Transverse colon (tissue), 4 donors: ENCODE data around the gene BMPR2. TPM values are rescaled to one million over a fixed set of nuclear protein-coding genes. Genes with fewer than 3 reads are reported as not detected.

Experiments used
- DNase-seq: peaks from one replicate; pipeline ENCODE4 v3.0.0-alpha.2; 2019
- H3K27ac ChIP-seq, 4 donors: fragments of 200-600 bp; sonication (generic); 2 replicates each; pipeline ENCODE4 v1.5.1; 2016 to 2018; ENCODE audit warnings: inconsistent platforms in 4 of 4
- H3K27me3 ChIP-seq: fragments of 200-600 bp; sonication (generic); 2 replicates; pipeline ENCODE4 v1.5.1; 2017; ENCODE audit warnings: inconsistent platforms
- H3K36me3 ChIP-seq, 4 donors: fragments of 200-600 bp; sonication (generic); 2 replicates each; pipeline ENCODE4 v1.5.1; 2017 to 2019; ENCODE audit warnings: inconsistent platforms in 4 of 4
- H3K4me1 ChIP-seq, 4 donors: fragments of 200-600 bp; sonication (generic); 2 replicates each; pipeline ENCODE4 v1.5.1; 2017 to 2020; ENCODE audit warnings: inconsistent platforms in 4 of 4
- H3K4me3 ChIP-seq, 4 donors: fragments of 200-600 bp; sonication (generic); 1 replicate in 1 of 4; 2 replicates in 3 of 4; pipeline versions ENCODE4 v1.5.1 to v1.6.1; 2017 to 2019; ENCODE audit warnings: inconsistent platforms in 4 of 4
- H3K9me3 ChIP-seq, 2 donors: fragments of 200-600 bp; sonication (generic); 2 replicates each; pipeline ENCODE4 v1.5.1; 2017 to 2019; ENCODE audit warnings: inconsistent platforms in 2 of 2
- EP300 ChIP-seq: sonication (generic); formaldehyde crosslinking; IDR thresholded peaks from one replicate; pipeline ENCODE4 v1.6.1; 2017; ENCODE audit warnings: antibody characterized with exemption, low read depth
- POLR2A ChIP-seq: fragments of 450-650 bp; IDR thresholded peaks from one replicate; pipeline ENCODE4 v1.6.1; 2016; ENCODE audit warnings: antibody characterized with exemption, mild to moderate bottlenecking, moderate library complexity
- POLR2AphosphoS5 ChIP-seq, 3 donors: sonication (generic); formaldehyde crosslinking; IDR thresholded peaks; one replicate each; pipeline ENCODE4 v1.6.1; 2016; ENCODE audit warnings: antibody characterized with exemption in 3 of 3
- WGBS, 2 donors: methylation state at CpG; one replicate each; pipeline ENCODE4 v1.1.5; 2018; ENCODE audit warnings: low coverage in 1 of 2; 5-methylcytosine and 5-hydroxymethylcytosine counted together
- in situ Hi-C, 4 donors: fragments of 200-750 bp; cut with MboI; loops; one replicate each; pipeline versions ENCODE4 v1.15.0 to v1.15.1; 2017; ENCODE audit warnings: low sequenced_read_pairs in 3 of 4, low pct_ligation_motif_present in 1 of 4, low pct_unique_long_range_greater_than_20kb in 1 of 4
- intact Hi-C: fragments of 100-400 bp; cut with DNase I; formaldehyde crosslinking; loops from one replicate; pipeline ENCODE4 v1.15.1; 2023; ENCODE audit warnings: low total_unique reads
- total RNA-seq, 4 donors: library from RNA; depleted of rRNA; stranded (reverse); fragments of >200 nt; gene quantifications; one replicate each; pipeline ENCODE4 v1.1.0, GENCODE V29; 2016
- TF ChIP-seq, protein P1 (sequence below), 5 experiments: fragments of 200-600 bp in 3 of 5; fragments of 450-650 bp in 2 of 5; sonication (generic) in 3 of 5; IDR thresholded peaks; 1 replicate in 2 of 5; 2 replicates in 3 of 5; pipeline ENCODE4 v1.5.1; 2016 to 2017; ENCODE audit warnings: antibody characterized with exemption in 5 of 5, inconsistent platforms in 3 of 5, mild to moderate bottlenecking in 2 of 5, moderate library complexity in 1 of 5

The BMPR2 gene
- total RNA-seq, 4 donors from 2014 or later, result 16.5 to 40.5 (median 26.5) TPM

GRCh38 chr2:202454536-202454935, 78.4 kb downstream of the BMPR2 start:
- in situ Hi-C loops, result no loop called here
- no peak for DNase-seq
- H3K27ac ChIP-seq, result no peak overlapping the region
- H3K27me3 ChIP-seq, result no peaks in the 10 kb centered on the region
- no peak overlapping the region for H3K4me3 ChIP-seq
- H3K9me3 ChIP-seq, result no peaks in the 10 kb centered on the region
- TF ChIP-seq, protein P1, sequence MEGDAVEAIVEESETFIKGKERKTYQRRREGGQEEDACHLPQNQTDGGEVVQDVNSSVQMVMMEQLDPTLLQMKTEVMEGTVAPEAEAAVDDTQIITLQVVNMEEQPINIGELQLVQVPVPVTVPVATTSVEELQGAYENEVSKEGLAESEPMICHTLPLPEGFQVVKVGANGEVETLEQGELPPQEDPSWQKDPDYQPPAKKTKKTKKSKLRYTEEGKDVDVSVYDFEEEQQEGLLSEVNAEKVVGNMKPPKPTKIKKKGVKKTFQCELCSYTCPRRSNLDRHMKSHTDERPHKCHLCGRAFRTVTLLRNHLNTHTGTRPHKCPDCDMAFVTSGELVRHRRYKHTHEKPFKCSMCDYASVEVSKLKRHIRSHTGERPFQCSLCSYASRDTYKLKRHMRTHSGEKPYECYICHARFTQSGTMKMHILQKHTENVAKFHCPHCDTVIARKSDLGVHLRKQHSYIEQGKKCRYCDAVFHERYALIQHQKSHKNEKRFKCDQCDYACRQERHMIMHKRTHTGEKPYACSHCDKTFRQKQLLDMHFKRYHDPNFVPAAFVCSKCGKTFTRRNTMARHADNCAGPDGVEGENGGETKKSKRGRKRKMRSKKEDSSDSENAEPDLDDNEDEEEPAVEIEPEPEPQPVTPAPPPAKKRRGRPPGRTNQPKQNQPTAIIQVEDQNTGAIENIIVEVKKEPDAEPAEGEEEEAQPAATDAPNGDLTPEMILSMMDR (IDR thresholded peaks at IDR 0.05), result no peak
- TF ChIP-seq POLR2AphosphoS5 (IDR thresholded peaks at IDR 0.05), result no peak
- TF ChIP-seq EP300, result no peak
- TF ChIP-seq POLR2A, result no peak
- H3K36me3 ChIP-seq, result no peaks in the 10 kb centered on the region
- intact Hi-C loops, result no loop called here
- H3K4me1 ChIP-seq, result no peaks in the 10 kb centered on the region
- 69 to 72% methylated on average over 3 of the region's 3 CpGs for WGBS, 2 donors

DNA sequence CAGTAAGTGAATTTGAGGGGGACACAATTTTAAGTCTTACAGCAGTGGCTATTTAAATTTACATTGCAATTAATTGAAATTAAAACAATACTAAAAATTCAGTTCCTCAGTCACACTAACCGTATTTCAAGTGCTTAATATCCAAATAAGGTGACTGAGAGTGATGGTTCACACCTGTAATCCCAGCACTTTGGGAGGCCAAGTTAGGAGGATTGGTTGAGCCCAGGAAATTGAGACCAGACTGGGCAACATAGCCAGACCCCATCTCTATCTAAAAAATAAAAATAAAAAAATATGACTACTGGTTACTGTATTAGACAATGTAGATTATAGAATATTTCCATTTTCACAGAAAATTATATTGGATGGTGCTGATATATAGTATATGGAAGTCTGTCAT, 79.0 kb downstream of the BMPR2 start:
- no peaks in the 10 kb centered on the region for H3K4me1 ChIP-seq
- H3K4me3 ChIP-seq, result no peak overlapping the region
- no peaks in the 10 kb centered on the region for H3K36me3 ChIP-seq
- intact Hi-C loops, result no loop called here
- H3K27me3 ChIP-seq, result no peaks in the 10 kb centered on the region
- no peak overlapping the region for H3K27ac ChIP-seq
- no peaks in the 10 kb centered on the region for H3K9me3 ChIP-seq
- TF ChIP-seq EP300 (no peak), POLR2AphosphoS5 (IDR thresholded peaks at IDR 0.05) (no peak)
- TF ChIP-seq, protein P1 (IDR thresholded peaks at IDR 0.05), result no peak
- in situ Hi-C loops, result no loop called here
- 89 to 91% methylated on average over 1 of the region's 1 CpG for WGBS, 2 donors
- DNase-seq, result no peak

DNA sequence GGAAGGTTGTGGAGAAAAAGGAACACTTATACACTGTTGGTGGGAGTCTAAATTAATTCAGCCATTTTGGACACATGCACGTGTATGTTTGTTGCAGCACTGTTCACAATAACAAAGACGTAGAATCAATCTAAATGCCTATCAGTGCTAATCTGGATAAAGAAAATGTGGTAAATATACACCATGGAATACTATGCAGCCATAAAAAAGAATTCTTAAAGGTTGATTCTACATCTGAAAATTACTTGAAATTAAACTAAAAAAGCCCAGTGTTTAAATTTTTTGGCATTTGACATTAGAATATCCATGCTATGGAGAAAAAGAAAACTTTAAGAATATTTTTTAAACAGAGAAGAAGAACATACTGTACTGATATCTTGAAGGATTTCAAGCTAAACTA, 84.0 kb downstream of the BMPR2 start:
- intact Hi-C loops (no loop called here), in situ Hi-C loops (no loop called here)
- Histone ChIP-seq H3K4me1 (no peaks in the 10 kb centered on the region), H3K27ac (no peak overlapping the region), H3K36me3 (peaks cover 0 to 6% (median 0%) of the 10 kb centered on the region in 4 donors), H3K4me3 (no peak overlapping the region), H3K27me3 (no peaks in the 10 kb centered on the region), H3K9me3 (no peaks in the 10 kb centered on the region)
- no peak for DNase-seq
- WGBS, 2 donors, result 54 to 97% methylated on average over 2 of the region's 2 CpGs
- TF ChIP-seq POLR2A, result no peak
- TF ChIP-seq, protein P1 (IDR thresholded peaks at IDR 0.05), result no peak
- no peak for TF ChIP-seq POLR2AphosphoS5 (IDR thresholded peaks at IDR 0.05)
- no peak for TF ChIP-seq EP300

DNA sequence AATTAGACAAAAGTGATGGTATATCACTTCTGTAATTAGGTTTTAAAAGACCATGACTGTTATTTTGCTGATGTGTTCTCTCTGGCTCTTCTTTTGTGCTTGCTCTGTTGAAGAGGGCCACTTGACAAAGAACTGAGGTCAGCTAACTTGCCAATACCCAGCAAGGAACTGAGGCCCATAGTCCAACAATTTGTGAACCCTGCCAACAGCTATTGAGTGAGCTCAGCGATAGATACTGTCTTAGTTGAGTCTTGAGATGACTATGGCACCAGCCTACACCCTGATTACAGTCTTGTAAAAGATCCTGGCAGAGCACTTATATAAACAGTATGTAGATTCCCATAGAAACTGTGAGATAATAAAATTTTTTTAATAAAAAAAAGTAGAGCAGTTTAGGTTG, 103.0 kb downstream of the BMPR2 start:
- Histone ChIP-seq H3K9me3 (no peaks in the 10 kb centered on the region), H3K4me1 (no peaks in the 10 kb centered on the region), H3K27me3 (no peaks in the 10 kb centered on the region), H3K4me3 (no peak overlapping the region), H3K36me3 (peaks cover 0 to 5% (median 0%) of the 10 kb centered on the region in 4 donors), H3K27ac (no peak overlapping the region)
- in situ Hi-C loops, result no loop called here
- intact Hi-C loops, result no loop called here
- DNase-seq, result no peak
- whole genome bisulfite sequencing, 2 donors, result 40% methylated on average over 1 of the region's 1 CpG; no CpG with 5 or more reads in 1 of the 2 donors
- TF ChIP-seq EP300 (no peak), POLR2AphosphoS5 (IDR thresholded peaks at IDR 0.05) (no peak), POLR2A (no peak)
- TF ChIP-seq, protein P1 (IDR thresholded peaks at IDR 0.05), result no peak
